ENCODE data around the gene NBAS. TPM values are rescaled to one million over a fixed set of nuclear protein-coding genes. Genes with fewer than 3 reads are reported as not detected.
A peak's percentile ranks its signal among the peaks of the same experiment; 100 is the strongest.

The NBAS gene
- polyA plus RNA-seq, 1 donor (not counting 4 experiments of a cell fraction or from before 2014, with no cell fraction given) = 27.9 TPM

- no peak for FAIRE-seq
- H3K27ac ChIP-seq (ENCODE audit: control insufficient read depth, insufficient read depth, low read length) = peak overlapping the region; percentile 17
- peaks cover 0 to 2% of the 10 kb centered on the region in 2 experiments for H3K36me3 ChIP-seq (ENCODE audit: control insufficient read depth in 2 of 2, extremely low read depth in 1 of 2, insufficient read depth in 2 of 2, low read length in 2 of 2)
- TF ChIP-seq EZH2 (IDR thresholded peaks at IDR 0.05; ENCODE audit: low read length) = no peak
- TF ChIP-seq CTCF (optimal IDR thresholded peaks at IDR 0.05 in 1 of 3, IDR thresholded peaks at IDR 0.05 in 1 of 3, conservative IDR thresholded peaks at IDR 0.05 in 1 of 3; ENCODE audit: extremely low read depth in 1 of 3, insufficient read depth in 2 of 3, low read length in 3 of 3) = no peak
- no peaks in the 10 kb centered on the region for H3K9me3 ChIP-seq (ENCODE audit: control insufficient read depth, low read depth, low read length)
- no peaks in the 10 kb centered on the region for H3K9me1 ChIP-seq (ENCODE audit: control insufficient read depth, extremely low read depth, insufficient read depth, low read length)
- H2AFZ ChIP-seq (ENCODE audit: control insufficient read depth, low read length) = no peak overlapping the region
- H3K4me2 ChIP-seq (ENCODE audit: control insufficient read depth, extremely low read depth, insufficient read depth, low read depth, low read length) = peak overlapping the region; percentile 44
- peaks cover 7% of the 10 kb centered on the region for H3K4me1 ChIP-seq (ENCODE audit: control insufficient read depth, extremely low read depth, insufficient read depth, low read length)
- H3K27me3 ChIP-seq (ENCODE audit: control insufficient read depth, extremely low read depth, insufficient read depth, low read length) = no peaks in the 10 kb centered on the region
- no peaks in the 10 kb centered on the region for H4K20me1 ChIP-seq (ENCODE audit: control insufficient read depth, extremely low read depth, insufficient read depth, low read length)
- no peak overlapping the region for H3K4me3 ChIP-seq (ENCODE audit: control insufficient read depth in 2 of 3, extremely low read depth in 1 of 3, insufficient read depth in 2 of 3, low read depth in 1 of 3, low read length in 3 of 3)
- H3K79me2 ChIP-seq (ENCODE audit: control insufficient read depth, insufficient read depth, low read length) = no peaks in the 10 kb centered on the region
- no peak for DNase-seq (ENCODE audit: low read depth, low spot score)
- dilution Hi-C loops (cut with MboI; ENCODE audit: extremely low pct_ligation_motif_present, low sequenced_read_pairs) = no loop called here
- no peak overlapping the region for H3K9ac ChIP-seq (ENCODE audit: control insufficient read depth, extremely low read depth, insufficient read depth, low read length)
Observed at GRCh38 chr2:15547115-15547876, 13.8 kb downstream of the NBAS start.

GRCh38 chr2:15546297-15547098 lies 14.6 kb downstream of the NBAS start:
- H3K9me3 ChIP-seq (ENCODE audit: control insufficient read depth, low read depth, low read length) = no peaks in the 10 kb centered on the region
- FAIRE-seq (no peak), DNase-seq (ENCODE audit: low read depth, low spot score) (no peak)
- no peaks in the 10 kb centered on the region for H3K79me2 ChIP-seq (ENCODE audit: control insufficient read depth, insufficient read depth, low read length)
- H3K27me3 ChIP-seq (ENCODE audit: control insufficient read depth, extremely low read depth, insufficient read depth, low read length) = no peaks in the 10 kb centered on the region
- no peak overlapping the region for H3K4me3 ChIP-seq (ENCODE audit: control insufficient read depth in 2 of 3, extremely low read depth in 1 of 3, insufficient read depth in 2 of 3, low read depth in 1 of 3, low read length in 3 of 3)
- peak overlapping the region; percentile 44 for H3K4me2 ChIP-seq (ENCODE audit: control insufficient read depth, extremely low read depth, insufficient read depth, low read depth, low read length)
- no peaks in the 10 kb centered on the region for H4K20me1 ChIP-seq (ENCODE audit: control insufficient read depth, extremely low read depth, insufficient read depth, low read length)
- H3K4me1 ChIP-seq (ENCODE audit: control insufficient read depth, extremely low read depth, insufficient read depth, low read length) = peaks cover 7% of the 10 kb centered on the region
- peaks cover 0 to 2% of the 10 kb centered on the region in 2 experiments for H3K36me3 ChIP-seq (ENCODE audit: control insufficient read depth in 2 of 2, extremely low read depth in 1 of 2, insufficient read depth in 2 of 2, low read length in 2 of 2)
- TF ChIP-seq CTCF (optimal IDR thresholded peaks at IDR 0.05 in 1 of 3, IDR thresholded peaks at IDR 0.05 in 1 of 3, conservative IDR thresholded peaks at IDR 0.05 in 1 of 3; ENCODE audit: extremely low read depth in 1 of 3, insufficient read depth in 2 of 3, low read length in 3 of 3) = peak in 1 of 3 experiments; percentile 33
- TF ChIP-seq EZH2 (IDR thresholded peaks at IDR 0.05; ENCODE audit: low read length) = no peak
- H3K27ac ChIP-seq (ENCODE audit: control insufficient read depth, insufficient read depth, low read length) = no peak overlapping the region
- dilution Hi-C loops (cut with MboI; ENCODE audit: extremely low pct_ligation_motif_present, low sequenced_read_pairs) = no loop called here
- H2AFZ ChIP-seq (ENCODE audit: control insufficient read depth, low read length) = no peak overlapping the region
- H3K9ac ChIP-seq (ENCODE audit: control insufficient read depth, extremely low read depth, insufficient read depth, low read length) = no peak overlapping the region
- H3K9me1 ChIP-seq (ENCODE audit: control insufficient read depth, extremely low read depth, insufficient read depth, low read length) = no peaks in the 10 kb centered on the region

Data from keratinocyte (primary cell).